Neural crest cell (in vitro differentiated cells): ENCODE measurements around the gene HDAC8. TPM values are rescaled to one million over a fixed set of nuclear protein-coding genes. Genes with fewer than 3 reads are reported as not detected.
A peak's percentile ranks its signal among the peaks of the same experiment; 100 is the strongest.

Experiments used
- DNase-seq: peaks from one replicate; pipeline ENCODE4 v3.0.0; 2021; ENCODE audit warnings: low read depth, mixed read lengths, low spot score
- H3K27ac Mint-ChIP-seq: one replicate; pipeline ENCODE4 v1.8.0; 2021; ENCODE audit warnings: mild to moderate bottlenecking, mixed read lengths; ENCODE audit not compliant: unreplicated experiment
- H3K27me3 Mint-ChIP-seq: 2 replicates; pipeline ENCODE4 v1.8.0; 2021; ENCODE audit warnings: low read depth, mild to moderate bottlenecking, mixed read lengths
- H3K36me3 Mint-ChIP-seq: 2 replicates; pipeline ENCODE4 v1.8.0; 2021; ENCODE audit warnings: low read depth, mild to moderate bottlenecking, mixed read lengths
- H3K4me1 Mint-ChIP-seq: 2 replicates; pipeline ENCODE4 v1.8.0; 2021; ENCODE audit warnings: mixed read lengths
- H3K4me3 Mint-ChIP-seq: one replicate; pipeline ENCODE4 v1.8.0; 2021; ENCODE audit warnings: mild to moderate bottlenecking, mixed read lengths
- H3K9me3 Mint-ChIP-seq: 2 replicates; pipeline ENCODE4 v1.8.0; 2021; ENCODE audit warnings: mixed read lengths
- CTCF ChIP-seq: fragments of 200-600 bp; sonication (generic); conservative IDR thresholded peaks from 2 replicates; pipeline ENCODE4 v1.5.0; 2021; ENCODE audit warnings: antibody characterized with exemption, mild to moderate bottlenecking
- total RNA-seq: library from RNA; stranded (reverse); gene quantifications from 2 replicates; pipeline ENCODE4 v1.2.1, GENCODE V29; 2021

Gene HDAC8
- total RNA-seq, 1 donor from 2014 or later: 31.0 TPM

- no peak for TF ChIP-seq CTCF
- Mint-ChIP-seq H3K4me1 (no peaks in the 10 kb centered on the region), H3K27me3 (no peaks in the 10 kb centered on the region), H3K27ac (no peak overlapping the region), H3K36me3 (peaks cover 13% of the 10 kb centered on the region), H3K9me3 (peaks cover 4% of the 10 kb centered on the region), H3K4me3 (no peak overlapping the region)
- DNase-seq: no peak
Observed at GRCh38 chrX:72479324-72480274, 93.0 kb downstream of the HDAC8 start.

- no peaks in the 10 kb centered on the region for H3K27me3 Mint-ChIP-seq
- H3K4me1 Mint-ChIP-seq: no peaks in the 10 kb centered on the region
- H3K4me3 Mint-ChIP-seq: no peak overlapping the region
Observed at GRCh38 chrX:72478853-72479252, 93.8 kb downstream of the HDAC8 start.

GRCh38 chrX:72478351-72478750 is 94.3 kb downstream of the HDAC8 start:
- no peaks in the 10 kb centered on the region for H3K4me1 Mint-ChIP-seq
- no peak for TF ChIP-seq CTCF
- H3K4me3 Mint-ChIP-seq: no peak overlapping the region
- DNase-seq: no peak
- H3K9me3 Mint-ChIP-seq: peaks cover 4% of the 10 kb centered on the region
- H3K27me3 Mint-ChIP-seq: no peaks in the 10 kb centered on the region
- peaks cover 13% of the 10 kb centered on the region for H3K36me3 Mint-ChIP-seq
- no peak overlapping the region for H3K27ac Mint-ChIP-seq

More at GRCh38 chrX:72478853-72479252, 93.8 kb downstream of the HDAC8 start:
- Mint-ChIP-seq H3K36me3 (peaks cover 13% of the 10 kb centered on the region), H3K9me3 (peaks cover 4% of the 10 kb centered on the region), H3K27ac (no peak overlapping the region)
- DNase-seq: no peak
- no peak for TF ChIP-seq CTCF

- Mint-ChIP-seq H3K27ac (no peak overlapping the region), H3K4me3 (no peak overlapping the region), H3K4me1 (no peaks in the 10 kb centered on the region), H3K27me3 (no peaks in the 10 kb centered on the region), H3K9me3 (no peaks in the 10 kb centered on the region), H3K36me3 (peaks cover 14% of the 10 kb centered on the region)
- TF ChIP-seq CTCF: no peak
- no peak for DNase-seq
Observed at GRCh38 chrX:72477781-72478181, 94.9 kb downstream of the HDAC8 start.

GRCh38 chrX:72477376-72477775 is 95.3 kb downstream of the HDAC8 start:
- Mint-ChIP-seq H3K36me3 (peaks cover 18% of the 10 kb centered on the region), H3K27me3 (no peaks in the 10 kb centered on the region), H3K4me1 (no peaks in the 10 kb centered on the region), H3K9me3 (peaks cover 2% of the 10 kb centered on the region), H3K27ac (peak overlapping the region; percentile 35), H3K4me3 (no peak overlapping the region)
- TF ChIP-seq CTCF: no peak
- DNase-seq: no peak
